ENCODE data around the gene RASL12.

The RASL12 gene

GRCh38 chr15:65042776-65043327 is 24.9 kb downstream of the RASL12 start:
- Mint-ChIP-seq H3K4me1 (ENCODE audit: low read depth) (no peaks in the 10 kb centered on the region), H3K9me3 (ENCODE audit: low read depth) (no peaks in the 10 kb centered on the region), H3K36me3 (no peaks in the 10 kb centered on the region), H3K4me3 (no peak overlapping the region), H3K27ac (no peak overlapping the region), H3K27me3 (peaks cover 2% of the 10 kb centered on the region)

DNA sequence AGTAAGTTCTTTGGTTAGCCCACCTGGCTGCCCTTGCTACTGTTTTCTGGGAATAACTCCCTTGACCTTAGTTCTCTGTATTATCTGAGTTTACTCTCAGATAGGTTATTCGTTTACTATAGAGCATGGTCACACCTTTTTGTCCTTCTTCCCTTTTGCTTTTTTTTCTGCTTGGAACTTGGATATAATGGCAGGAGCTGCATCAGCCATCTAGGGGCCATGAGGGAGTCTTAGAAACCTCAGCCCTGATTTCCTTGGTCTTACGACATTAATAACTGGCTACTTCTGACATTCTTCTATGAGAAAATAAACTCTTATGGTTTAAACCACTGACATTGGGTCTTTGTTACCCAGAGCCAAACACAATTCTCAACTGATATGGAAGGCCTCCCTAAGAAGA is 26.0 kb downstream of the RASL12 start:
- H3K4me3 Mint-ChIP-seq, result no peak overlapping the region
- no peaks in the 10 kb centered on the region for H3K9me3 Mint-ChIP-seq (ENCODE audit: low read depth)
- H3K36me3 Mint-ChIP-seq, result no peaks in the 10 kb centered on the region
- H3K27me3 Mint-ChIP-seq, result peaks cover 1% of the 10 kb centered on the region
- no peak overlapping the region for H3K27ac Mint-ChIP-seq
- no peaks in the 10 kb centered on the region for H3K4me1 Mint-ChIP-seq (ENCODE audit: low read depth)

DNA sequence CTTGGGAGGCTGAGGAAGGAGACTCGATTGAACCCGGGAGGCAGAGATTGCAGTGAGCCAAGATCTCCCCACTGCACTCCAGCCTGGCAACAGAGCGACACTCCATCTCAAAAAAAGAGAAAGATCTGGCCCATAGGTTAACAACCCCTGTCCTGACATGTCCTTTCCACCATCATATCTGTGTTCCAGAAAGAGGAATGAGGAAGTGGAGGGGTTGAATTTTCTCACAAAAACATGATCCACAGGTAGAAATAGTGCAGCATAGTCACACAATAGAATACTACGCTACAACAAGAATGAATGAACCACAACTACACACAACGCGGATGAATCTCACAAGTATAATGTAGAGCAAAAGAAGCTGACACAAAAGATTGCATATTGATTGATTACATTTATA is 27.3 kb downstream of the RASL12 start:
- Mint-ChIP-seq H3K27ac (no peak overlapping the region), H3K9me3 (ENCODE audit: low read depth) (no peaks in the 10 kb centered on the region), H3K4me3 (no peak overlapping the region), H3K4me1 (ENCODE audit: low read depth) (no peaks in the 10 kb centered on the region), H3K27me3 (peaks cover 1% of the 10 kb centered on the region), H3K36me3 (no peaks in the 10 kb centered on the region)

DNA sequence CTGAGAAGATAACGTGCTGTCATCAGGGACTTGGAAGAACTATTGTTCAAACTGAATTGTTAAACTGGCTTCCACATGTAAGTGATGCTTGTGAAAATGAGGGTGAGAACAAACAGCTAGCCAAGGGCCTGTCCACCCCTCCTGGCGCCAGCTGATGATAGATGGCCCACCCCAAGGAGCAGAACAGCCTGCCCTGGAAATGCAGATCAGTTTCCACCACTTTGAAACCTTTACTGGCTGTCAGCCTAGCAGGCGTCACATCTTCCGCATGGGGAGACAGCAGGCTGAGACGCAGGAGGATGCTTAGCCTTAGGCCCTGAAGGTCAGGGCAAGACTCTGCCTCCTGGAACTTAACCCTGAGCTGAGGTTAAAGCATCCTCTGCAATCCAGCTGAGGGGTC is 29.0 kb downstream of the RASL12 start:
- Mint-ChIP-seq H3K9me3 (ENCODE audit: low read depth) (no peaks in the 10 kb centered on the region), H3K4me1 (ENCODE audit: low read depth) (no peaks in the 10 kb centered on the region), H3K27ac (no peak overlapping the region)

DNA sequence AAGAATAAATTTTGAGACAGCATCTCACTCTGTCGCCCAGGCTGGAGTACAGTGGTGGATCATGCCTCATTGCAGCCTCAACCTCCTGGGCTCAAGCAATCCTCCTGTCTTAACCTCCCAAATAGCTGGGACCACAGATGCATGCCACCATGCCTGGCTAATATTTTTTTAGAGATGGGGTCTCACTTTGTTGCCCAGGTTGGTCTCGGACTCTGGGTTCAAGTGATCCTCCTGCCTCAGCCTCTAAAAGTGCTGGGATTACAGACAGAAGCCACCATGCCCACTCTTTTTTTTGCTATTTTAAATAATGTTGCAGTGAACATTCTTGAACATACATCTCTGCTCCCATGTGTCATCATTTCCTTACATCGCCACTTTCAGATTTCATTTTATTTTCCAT is 29.4 kb downstream of the RASL12 start:
- Mint-ChIP-seq H3K27ac (no peak overlapping the region), H3K4me3 (no peak overlapping the region), H3K36me3 (no peaks in the 10 kb centered on the region), H3K9me3 (ENCODE audit: low read depth) (no peaks in the 10 kb centered on the region), H3K27me3 (peaks cover 1% of the 10 kb centered on the region), H3K4me1 (ENCODE audit: low read depth) (peaks cover 4% of the 10 kb centered on the region)

More for the DNA sequence above, 29.0 kb downstream of the RASL12 start:
- peaks cover 1% of the 10 kb centered on the region for H3K27me3 Mint-ChIP-seq
- no peak overlapping the region for H3K4me3 Mint-ChIP-seq
- H3K36me3 Mint-ChIP-seq, result no peaks in the 10 kb centered on the region

DNA sequence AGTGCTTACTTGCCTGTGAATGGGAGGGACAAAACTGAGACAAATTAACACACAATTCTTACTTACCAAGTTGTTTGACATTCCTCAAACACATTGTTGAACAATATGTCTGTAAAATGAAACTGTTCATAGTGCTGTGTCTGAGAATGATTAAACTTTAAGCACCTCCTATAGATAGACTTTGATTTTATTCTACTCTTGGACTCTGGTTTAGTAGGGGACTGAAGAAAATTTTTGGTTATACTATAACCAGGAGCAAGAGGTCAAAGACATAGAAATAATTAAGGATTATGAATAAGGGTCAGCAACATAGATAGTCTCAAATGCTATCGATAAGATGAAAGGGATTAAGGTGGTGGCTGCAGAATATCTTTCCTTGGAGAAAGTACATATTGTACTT is 30.5 kb downstream of the RASL12 start:
- Mint-ChIP-seq H3K4me1 (ENCODE audit: low read depth) (peaks cover 8% of the 10 kb centered on the region), H3K27ac (no peak overlapping the region), H3K4me3 (no peak overlapping the region), H3K9me3 (ENCODE audit: low read depth) (no peaks in the 10 kb centered on the region), H3K27me3 (peaks cover 2% of the 10 kb centered on the region), H3K36me3 (no peaks in the 10 kb centered on the region)

DNA sequence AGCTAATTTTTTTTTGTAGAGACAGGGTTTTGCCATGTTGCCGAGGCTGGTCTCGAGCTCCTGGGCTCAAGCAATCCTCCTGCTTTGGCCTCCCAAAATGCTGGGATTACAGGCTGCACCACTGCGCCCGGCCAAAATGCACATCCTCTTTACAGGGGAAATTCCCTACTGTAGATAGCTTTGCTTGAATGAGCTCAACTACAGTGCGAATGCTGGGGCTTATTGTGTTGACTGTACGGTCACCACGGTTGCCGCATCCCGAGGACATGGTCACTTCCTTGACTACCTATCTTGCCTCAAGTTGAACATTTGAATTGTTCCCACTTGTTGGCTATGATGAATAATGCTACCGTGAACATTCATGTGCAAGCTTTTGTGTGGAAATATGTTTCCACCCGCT is 33.1 kb downstream of the RASL12 start:
- peaks cover 5% of the 10 kb centered on the region for H3K27me3 Mint-ChIP-seq
- no peak overlapping the region for H3K27ac Mint-ChIP-seq
- peaks cover 8% of the 10 kb centered on the region for H3K4me1 Mint-ChIP-seq (ENCODE audit: low read depth)
- no peaks in the 10 kb centered on the region for H3K36me3 Mint-ChIP-seq
- no peaks in the 10 kb centered on the region for H3K9me3 Mint-ChIP-seq (ENCODE audit: low read depth)
- no peak overlapping the region for H3K4me3 Mint-ChIP-seq

GRCh38 chr15:65033659-65034269 is 34.0 kb downstream of the RASL12 start:
- Mint-ChIP-seq H3K4me3 (no peak overlapping the region), H3K27ac (no peak overlapping the region), H3K27me3 (peaks cover 5% of the 10 kb centered on the region), H3K9me3 (ENCODE audit: low read depth) (no peaks in the 10 kb centered on the region), H3K4me1 (ENCODE audit: low read depth) (peaks cover 8% of the 10 kb centered on the region), H3K36me3 (no peaks in the 10 kb centered on the region)

DNA sequence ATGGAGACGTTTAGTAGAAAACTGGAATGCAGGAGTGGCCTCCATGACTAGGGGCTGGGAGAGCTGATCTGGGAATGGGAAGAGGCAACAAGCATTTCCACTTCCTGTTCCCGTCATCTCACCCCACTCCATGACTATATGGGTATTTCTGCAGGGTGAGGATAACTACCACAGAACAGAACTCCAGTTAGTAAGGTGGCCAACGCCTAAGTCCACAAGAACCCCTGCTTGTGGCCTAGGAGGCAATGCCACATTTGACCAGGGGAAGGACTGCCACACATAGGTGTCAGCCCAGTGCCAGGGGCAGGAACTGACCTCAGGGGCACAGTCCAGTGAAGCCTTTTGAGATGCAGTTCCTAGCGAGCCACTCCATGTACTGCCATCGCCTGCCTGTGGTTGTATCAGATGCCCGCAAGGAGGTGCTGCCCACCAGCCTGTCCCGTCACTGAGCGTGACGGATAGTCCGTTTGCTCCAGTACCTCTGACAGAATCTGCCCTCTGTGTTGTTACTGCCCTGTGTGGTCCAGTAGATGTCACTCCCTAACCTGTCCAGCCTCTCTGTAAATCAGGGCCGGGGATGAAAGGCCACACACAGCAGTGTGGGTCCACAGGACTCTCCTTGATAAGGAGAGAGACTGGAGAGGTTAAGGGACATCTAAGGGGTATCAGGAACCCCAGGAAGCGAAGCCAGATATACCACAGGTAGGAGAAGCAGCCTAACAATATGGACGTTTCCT is 34.8 kb downstream of the RASL12 start:
- Mint-ChIP-seq H3K36me3 (no peaks in the 10 kb centered on the region), H3K27me3 (peaks cover 5% of the 10 kb centered on the region), H3K9me3 (ENCODE audit: low read depth) (no peaks in the 10 kb centered on the region), H3K27ac (no peak overlapping the region), H3K4me1 (ENCODE audit: low read depth) (peaks cover 14% of the 10 kb centered on the region), H3K4me3 (no peak overlapping the region)

DNA sequence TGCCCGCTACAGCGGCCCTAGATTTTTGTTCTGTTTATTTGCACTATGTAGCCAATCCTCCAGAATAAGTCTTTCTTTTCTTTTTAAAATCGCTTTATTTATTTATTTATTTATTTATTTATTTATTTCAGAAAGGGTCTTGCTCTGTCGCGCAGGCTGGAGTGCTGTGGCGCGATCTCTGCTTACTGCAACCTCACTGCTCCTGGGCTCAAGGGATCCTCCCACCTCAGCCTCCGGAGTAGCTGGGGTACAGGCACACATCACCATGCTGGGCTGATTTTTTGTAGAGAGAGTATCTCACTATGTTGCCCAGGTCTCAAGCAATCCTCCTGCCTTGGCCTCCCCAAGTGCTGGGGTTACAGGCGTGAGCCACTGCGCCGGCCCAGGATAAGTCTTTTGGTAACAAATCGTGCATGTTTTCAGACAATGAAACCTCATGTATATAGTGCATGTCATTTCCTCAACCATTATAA is 38.0 kb downstream of the RASL12 start:
- Mint-ChIP-seq H3K27ac (peak overlapping the region; percentile 16), H3K4me3 (peak overlapping the region; percentile 79), H3K9me3 (ENCODE audit: low read depth) (no peaks in the 10 kb centered on the region), H3K36me3 (peaks cover 7% of the 10 kb centered on the region), H3K4me1 (ENCODE audit: low read depth) (peaks cover 28% of the 10 kb centered on the region), H3K27me3 (peaks cover 5% of the 10 kb centered on the region)

GRCh38 chr15:65028921-65029735 is 38.7 kb downstream of the RASL12 start, which contains the start of gene MTFMT:
Gene MTFMT (minus strand): TSS chr15:65029639. CDS start chr15:65029613, 26 bp downstream.
- Mint-ChIP-seq H3K4me1 (ENCODE audit: low read depth) (peaks cover 28% of the 10 kb centered on the region), H3K4me3 (peak within 1 kb of the TSS; percentile 98), H3K9me3 (ENCODE audit: low read depth) (no peaks in the 10 kb centered on the region), H3K27ac (peak within 1 kb of the TSS; percentile 93), H3K27me3 (peaks cover 5% of the 10 kb centered on the region), H3K36me3 (peaks cover 7% of the 10 kb centered on the region)

DNA sequence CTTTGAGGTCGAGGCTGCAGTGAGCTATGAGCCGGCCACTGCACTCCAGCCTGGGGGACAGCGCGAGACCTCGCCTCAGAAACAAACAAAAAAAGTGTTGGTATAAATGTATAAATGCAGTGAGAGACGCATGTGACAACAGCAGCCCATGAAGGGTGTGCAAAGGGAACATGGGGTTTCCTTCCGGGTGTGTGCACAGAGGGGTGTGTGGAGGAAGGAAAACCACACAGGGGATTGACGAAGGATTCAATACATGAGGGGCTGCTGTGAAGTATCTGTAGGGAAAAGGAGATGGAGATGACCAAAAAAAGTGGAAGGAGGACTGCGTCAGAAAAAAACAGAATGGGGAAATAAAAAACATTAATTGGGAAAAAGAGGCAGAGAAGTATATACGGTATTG is 39.5 kb downstream of the RASL12 start:
- peak overlapping the region; percentile 98 for H3K4me3 Mint-ChIP-seq

DNA sequence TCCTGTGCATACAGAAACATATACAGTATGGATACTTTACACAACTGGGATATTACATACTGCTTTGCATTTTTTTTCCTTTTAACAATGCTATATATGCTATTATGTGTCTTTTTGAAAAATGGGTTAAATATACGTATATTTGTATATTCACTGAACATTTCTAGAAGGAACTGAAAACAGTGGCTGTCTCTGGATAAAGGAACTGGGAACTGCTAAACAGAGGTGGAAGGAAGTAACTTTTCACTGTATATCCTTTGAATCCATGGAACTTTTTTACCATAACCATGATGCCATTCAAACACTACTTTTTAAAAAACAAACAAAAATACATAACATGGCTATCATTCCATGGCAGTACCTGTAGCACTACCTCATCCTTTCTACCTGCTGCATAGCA is 40.2 kb downstream of the RASL12 start:
- peaks cover 9% of the 10 kb centered on the region for H3K36me3 Mint-ChIP-seq
- H3K9me3 Mint-ChIP-seq (ENCODE audit: low read depth), result no peaks in the 10 kb centered on the region
- no peak overlapping the region for H3K27ac Mint-ChIP-seq
- peaks cover 5% of the 10 kb centered on the region for H3K27me3 Mint-ChIP-seq
- H3K4me1 Mint-ChIP-seq (ENCODE audit: low read depth), result peaks cover 22% of the 10 kb centered on the region
- peak overlapping the region; percentile 98 for H3K4me3 Mint-ChIP-seq

More for the DNA sequence above, 39.5 kb downstream of the RASL12 start:
- H3K27me3 Mint-ChIP-seq, result peaks cover 5% of the 10 kb centered on the region
- H3K4me1 Mint-ChIP-seq (ENCODE audit: low read depth), result peaks cover 25% of the 10 kb centered on the region
- peak overlapping the region; percentile 93 for H3K27ac Mint-ChIP-seq
- no peaks in the 10 kb centered on the region for H3K9me3 Mint-ChIP-seq (ENCODE audit: low read depth)
- peaks cover 9% of the 10 kb centered on the region for H3K36me3 Mint-ChIP-seq

DNA sequence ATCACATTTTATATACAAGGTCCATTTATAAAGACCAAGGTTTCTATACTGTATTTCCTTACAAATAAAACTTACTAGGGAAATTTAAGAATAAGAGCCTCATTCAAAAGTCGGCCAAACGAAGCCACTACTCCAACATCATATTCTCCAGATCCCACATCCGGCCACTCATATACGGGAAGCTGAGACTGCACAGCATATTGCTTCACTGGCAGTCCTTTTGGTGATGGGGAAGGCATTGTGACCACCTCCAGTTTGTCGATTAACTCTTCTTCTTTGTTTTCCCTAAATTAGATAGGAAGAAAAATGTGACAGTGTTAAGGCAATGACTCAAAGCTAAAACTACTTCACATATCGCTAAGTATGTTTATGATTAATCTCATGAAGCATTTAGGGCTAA is 41.0 kb downstream of the RASL12 start:
- H3K4me3 Mint-ChIP-seq, result no peak overlapping the region
- no peaks in the 10 kb centered on the region for H3K9me3 Mint-ChIP-seq (ENCODE audit: low read depth)
- peaks cover 22% of the 10 kb centered on the region for H3K4me1 Mint-ChIP-seq (ENCODE audit: low read depth)
- no peaks in the 10 kb centered on the region for H3K27me3 Mint-ChIP-seq
- H3K27ac Mint-ChIP-seq, result peak overlapping the region; percentile 3
- peaks cover 9% of the 10 kb centered on the region for H3K36me3 Mint-ChIP-seq

DNA sequence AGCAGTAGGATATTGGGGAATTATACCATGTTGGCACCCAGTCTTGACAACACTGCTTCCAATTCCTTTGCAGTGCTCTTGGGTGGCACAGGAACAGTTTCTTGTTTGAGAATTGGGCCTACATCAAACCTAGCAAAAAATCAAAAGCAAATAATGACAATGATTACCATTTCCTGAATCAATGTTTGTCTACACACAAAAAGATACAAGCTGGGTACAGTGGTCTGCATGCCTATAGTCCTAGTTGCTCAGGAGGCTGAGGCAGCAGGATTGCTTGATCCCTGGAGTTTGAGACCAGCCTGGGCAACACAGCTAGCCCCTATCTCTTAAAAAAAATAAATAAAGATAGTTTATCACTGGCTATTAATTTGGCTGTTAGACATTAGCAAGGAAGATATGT is 46.3 kb downstream of the RASL12 start:
- Mint-ChIP-seq H3K4me3 (no peak overlapping the region), H3K9me3 (ENCODE audit: low read depth) (no peaks in the 10 kb centered on the region), H3K4me1 (ENCODE audit: low read depth) (peaks cover 11% of the 10 kb centered on the region), H3K36me3 (peaks cover 21% of the 10 kb centered on the region), H3K27me3 (no peaks in the 10 kb centered on the region), H3K27ac (no peak overlapping the region)

Measured in activated naive CD8-positive, alpha-beta T cell (primary cell).